Activated CD4-positive, alpha-beta T cell treated with anti-CD3 and anti-CD28 coated beads, Interleukin-2, amount 50 U/mL, for 1 hour (primary cell): ENCODE measurements around the gene TRIM65.
"Not testable (repeated sequence)": the region's sequence is repeated elsewhere in the genome, so short reads cannot be mapped to it uniquely, and the experiment has no call there.

Source experiments
- DNase-seq: peaks from one replicate; pipeline ENCODE4 v3.0.0-alpha.2; 2020

TRIM65 gene

GRCh38 chr17:75875182-75875939, 21.4 kb downstream of the TRIM65 start:
- no peak for DNase-seq

- no peak for DNase-seq
Measured at GRCh38 chr17:75874323-75875181, 22.2 kb downstream of the TRIM65 start.

GRCh38 chr17:75873587-75874322, 23.0 kb downstream of the TRIM65 start:
- no peak for DNase-seq

GRCh38 chr17:75872434-75873351, 24.1 kb downstream of the TRIM65 start:
- DNase-seq = peak; percentile 71

- not testable (repeated sequence) for DNase-seq
Measured at GRCh38 chr17:75870228-75870627, 26.5 kb downstream of the TRIM65 start.

GRCh38 chr17:75869282-75870141, 27.2 kb downstream of the TRIM65 start:
- no peak for DNase-seq

GRCh38 chr17:75868730-75869281, 27.9 kb downstream of the TRIM65 start:
- not testable (repeated sequence) for DNase-seq

GRCh38 chr17:75865404-75866188, 31.2 kb downstream of the TRIM65 start:
- DNase-seq = not testable (repeated sequence)

- DNase-seq = not testable (repeated sequence)
Measured at GRCh38 chr17:75864887-75865286, 31.9 kb downstream of the TRIM65 start.

- DNase-seq = no peak
Measured at GRCh38 chr17:75864448-75864871, 32.3 kb downstream of the TRIM65 start.

GRCh38 chr17:75861927-75862317, 34.8 kb downstream of the TRIM65 start:
- DNase-seq = no peak

- not testable (repeated sequence) for DNase-seq
Measured at GRCh38 chr17:75859358-75859757, 37.4 kb downstream of the TRIM65 start.

GRCh38 chr17:75856062-75856756, 40.5 kb downstream of the TRIM65 start:
- no peak for DNase-seq

- peak; percentile 96 for DNase-seq
Measured at GRCh38 chr17:75855310-75856061, 41.3 kb downstream of the TRIM65 start, which contains the start of gene WBP2. TSS of gene WBP2 (minus strand) at chr17:75855335. CDS start at chr17:75855297, 38 bp downstream.

- no peak for DNase-seq
Measured at GRCh38 chr17:75854881-75855309, 41.9 kb downstream of the TRIM65 start.

GRCh38 chr17:75854101-75854748, 42.5 kb downstream of the TRIM65 start:
- no peak for DNase-seq

GRCh38 chr17:75853433-75853832, 43.3 kb downstream of the TRIM65 start:
- no peak for DNase-seq

GRCh38 chr17:75851693-75851991, 45.1 kb downstream of the TRIM65 start:
- DNase-seq = not testable (repeated sequence)
